Measurements from ENCODE around the gene DHCR7.

The DHCR7 gene

DNA sequence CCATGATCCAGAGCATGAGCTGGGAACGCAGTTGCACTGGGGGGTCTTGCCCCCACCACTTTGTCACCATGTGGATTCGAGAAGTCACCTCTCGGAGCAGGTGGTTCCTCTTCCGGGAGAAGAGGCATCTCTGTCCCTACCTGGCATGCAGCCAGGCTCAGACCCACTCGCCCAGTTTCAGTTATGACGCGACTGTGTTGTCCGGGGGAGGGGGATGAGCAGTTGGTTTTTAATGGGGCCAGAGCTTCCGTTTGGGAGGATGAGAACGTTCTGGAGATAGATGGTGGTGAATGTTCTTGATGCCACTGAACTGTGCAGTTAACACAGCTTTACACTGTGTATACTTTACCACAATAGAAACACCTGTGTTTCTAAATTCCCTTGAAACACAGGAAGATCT is 41.5 kb downstream of the DHCR7 start:
- DNase-seq, result no peak

- DNase-seq, result no peak
These were observed 44.0 kb downstream of the DHCR7 start for GRCh38 chr11:71404209-71404608.

- DNase-seq, result no peak
These were observed 45.3 kb downstream of the DHCR7 start for GRCh38 chr11:71402878-71403277.

GRCh38 chr11:71400216-71400615 is 48.0 kb downstream of the DHCR7 start:
- no peak for DNase-seq

GRCh38 chr11:71399341-71399740 is 48.9 kb downstream of the DHCR7 start:
- DNase-seq, result no peak

- no peak for DNase-seq
These were observed 50.2 kb downstream of the DHCR7 start for GRCh38 chr11:71397961-71398360.

DNA sequence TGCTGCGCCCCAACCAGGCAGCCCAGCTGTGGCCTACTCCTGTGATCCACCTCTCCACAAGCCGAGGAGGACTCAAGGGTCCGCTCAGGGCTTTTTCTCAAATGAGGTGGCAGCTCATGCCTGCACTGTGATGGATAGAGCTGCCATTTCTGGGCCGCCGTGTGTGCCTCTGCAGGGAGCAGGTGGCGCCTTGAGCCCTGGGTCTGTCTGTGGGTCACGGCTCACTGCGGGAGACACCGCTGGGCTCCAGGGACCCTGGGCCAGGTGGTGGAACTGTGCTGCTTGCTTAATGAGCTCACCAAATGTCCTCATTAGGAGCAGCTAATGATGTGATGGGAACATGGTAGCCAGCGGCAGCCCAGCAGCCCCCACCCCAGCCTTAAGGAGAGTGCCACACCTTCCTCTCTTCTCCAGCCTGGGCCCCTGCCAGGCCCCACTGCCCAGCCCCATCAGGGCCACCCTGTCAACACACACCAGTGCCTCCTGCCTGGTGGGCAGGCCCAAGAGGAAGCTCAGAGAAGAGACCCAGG is 50.8 kb downstream of the DHCR7 start:
- no peak for DNase-seq

- no peak for DNase-seq
These were observed 51.6 kb downstream of the DHCR7 start for GRCh38 chr11:71396548-71397123.

GRCh38 chr11:71395774-71396173 is 52.4 kb downstream of the DHCR7 start:
- no peak for DNase-seq

DNA sequence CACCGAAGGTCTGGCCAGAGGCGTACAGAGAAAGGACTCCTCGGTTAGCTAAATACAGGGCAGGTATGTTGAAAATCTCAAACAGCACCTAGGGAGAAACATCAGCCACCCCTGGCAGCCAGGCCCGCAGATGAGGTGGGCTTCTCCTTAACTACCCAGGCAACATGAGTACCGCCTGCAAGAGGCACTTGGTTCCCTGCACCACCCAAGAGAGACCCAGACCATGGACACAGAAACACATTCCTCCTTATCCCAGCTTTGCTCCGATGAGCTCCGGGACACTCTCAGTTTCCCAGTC is 53.0 kb downstream of the DHCR7 start:
- no peak for DNase-seq

DNA sequence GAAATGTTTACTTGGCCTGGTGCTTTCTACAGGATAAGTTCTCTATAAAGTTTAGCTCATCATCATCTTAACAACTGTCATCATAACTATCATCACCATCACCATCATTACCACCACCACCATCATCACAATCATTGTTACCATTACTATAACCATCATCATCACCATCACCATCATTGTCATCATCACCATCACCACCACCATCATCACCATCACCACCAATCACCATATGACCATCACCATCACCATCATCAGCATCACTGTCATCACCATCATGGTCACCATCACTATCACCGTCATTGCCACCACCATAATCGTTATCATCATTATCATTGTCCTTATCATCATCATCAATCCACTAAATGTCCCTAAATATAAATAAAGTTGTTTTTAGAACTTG is 54.9 kb downstream of the DHCR7 start:
- no peak for DNase-seq

GRCh38 chr11:71391796-71392195 is 56.4 kb downstream of the DHCR7 start:
- DNase-seq, result no peak

DNA sequence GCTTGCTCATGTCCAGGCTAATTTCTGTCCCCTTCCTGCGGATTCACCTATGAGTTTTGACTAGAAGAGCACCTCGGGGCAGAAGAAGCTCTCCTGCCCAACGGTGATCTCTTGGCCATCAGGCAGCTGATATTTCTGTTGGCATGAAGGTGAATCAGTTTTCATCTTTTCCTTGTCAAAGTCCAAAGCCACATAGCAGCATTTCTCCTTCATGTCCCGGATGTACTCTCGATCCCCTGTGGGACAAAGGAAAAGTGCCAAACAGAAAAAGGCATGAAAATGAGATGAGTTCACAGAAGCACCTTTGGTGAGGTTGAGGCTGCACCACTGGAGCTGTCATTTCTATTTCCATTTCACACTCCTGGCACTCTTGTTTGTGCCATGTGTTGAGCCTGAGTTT is 56.8 kb downstream of the DHCR7 start:
- no peak for DNase-seq

DNA sequence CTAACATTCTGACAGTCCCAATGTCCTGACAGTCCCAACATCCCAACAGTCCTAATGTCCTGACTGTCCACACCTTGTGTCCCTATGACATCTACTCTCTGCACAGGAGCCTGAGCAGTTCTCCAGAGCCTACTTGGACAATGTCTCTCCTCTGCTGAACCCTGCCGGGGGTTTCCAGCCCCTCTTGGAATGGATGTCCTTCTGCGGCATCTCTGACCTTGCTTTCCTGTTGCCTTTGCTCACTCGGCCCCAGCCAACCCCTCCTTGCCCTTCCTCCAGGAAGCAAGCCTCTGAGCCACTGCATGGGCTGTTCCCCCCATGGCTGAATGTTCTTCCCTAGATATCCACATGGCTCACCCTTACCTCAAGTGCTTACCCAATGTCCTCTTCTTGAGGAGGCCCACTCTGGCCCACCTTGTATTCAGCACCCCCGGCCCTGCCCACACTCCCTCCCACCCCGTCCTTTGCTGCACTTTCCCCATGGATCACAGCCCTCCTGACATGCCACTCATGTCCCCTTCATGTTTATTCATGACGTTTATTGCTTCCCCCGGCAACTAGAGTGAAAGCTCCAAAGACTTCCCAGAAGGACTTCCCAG is 59.5 kb downstream of the DHCR7 start:
- DNase-seq, result no peak

DNA sequence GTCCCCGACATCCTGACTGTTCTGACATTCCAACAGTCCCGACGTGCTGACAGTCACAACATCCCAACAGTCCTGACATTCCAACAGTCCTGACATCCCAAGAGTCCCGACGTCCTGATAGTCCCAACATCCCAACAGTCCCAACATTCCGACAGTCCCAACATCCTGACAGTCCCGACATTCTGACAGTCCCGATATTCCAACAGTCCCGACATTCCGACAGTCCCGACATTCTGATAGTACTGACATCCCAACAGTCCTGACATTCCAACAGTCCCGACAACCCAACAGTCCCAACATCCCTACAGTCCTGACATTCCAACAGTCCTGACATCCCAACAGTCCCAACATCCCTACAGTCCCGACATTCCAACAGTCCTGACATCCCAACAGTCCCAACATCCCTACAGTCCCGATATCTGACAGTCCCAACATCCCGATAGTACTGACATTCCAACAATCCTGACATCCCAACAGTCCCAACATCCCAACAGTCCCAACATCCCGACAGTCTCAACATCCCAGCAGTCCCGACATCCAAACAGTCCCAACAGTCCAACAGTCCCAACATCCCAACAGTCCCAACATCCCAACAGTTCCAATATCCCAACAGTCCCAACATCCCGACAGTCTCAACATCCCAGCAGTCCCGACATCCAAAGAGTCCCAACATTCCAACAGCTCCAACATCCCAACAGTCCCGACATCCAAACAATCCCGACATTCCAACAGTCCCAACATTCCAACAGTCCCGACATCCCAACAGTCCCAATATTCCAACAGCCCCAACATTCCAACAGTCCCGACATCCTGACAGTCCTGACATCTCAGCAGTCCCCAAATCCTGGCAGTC is 60.2 kb downstream of the DHCR7 start:
- DNase-seq, result no peak

- no peak for DNase-seq
These were observed 61.0 kb downstream of the DHCR7 start for GRCh38 chr11:71387200-71387599.

- DNase-seq, result no peak
These were observed 62.0 kb downstream of the DHCR7 start for GRCh38 chr11:71386202-71386601.

- no peak for DNase-seq
These were observed 63.1 kb downstream of the DHCR7 start for GRCh38 chr11:71385091-71385490.

DNA sequence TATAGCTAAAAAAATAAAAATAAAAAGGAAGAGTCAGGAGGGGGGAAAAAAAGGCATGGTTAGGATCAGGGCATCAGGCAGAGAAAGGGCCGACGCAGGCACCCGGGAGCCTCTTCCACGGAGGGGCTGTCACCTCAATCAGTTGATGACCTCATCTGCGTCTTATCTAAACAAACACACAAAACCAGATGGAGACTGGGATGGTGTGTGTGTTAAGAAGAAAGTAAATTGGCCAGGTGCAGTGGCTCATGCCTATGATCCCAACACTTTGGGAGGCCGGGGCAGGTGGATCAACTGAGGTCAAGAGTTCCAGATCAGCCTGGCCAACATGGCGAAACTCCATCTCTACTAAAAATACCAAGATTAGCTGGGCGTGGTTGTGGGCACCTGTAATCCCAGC is 63.6 kb downstream of the DHCR7 start:
- no peak for DNase-seq

Measured in activated naive CD4-positive, alpha-beta T cell treated with Interleukin-2 at 50 U/mL for 16 hours (primary cell).